OCI-LY3 (cell line): ENCODE results near the gene HSF5.

Experiments used
- H2AFZ ChIP-seq: fragments of 200-600, 300-600 bp; shearing (Covaris generic); 2 replicates; pipeline ENCODE4 v1.6.0; 2014; ENCODE audit warnings: antibody characterized with exemption, low read depth, low read length
- H3K27ac ChIP-seq: fragments of 200-600, 300-600 bp; sonication (generic); 2 replicates; pipeline ENCODE4 v1.5.1; 2014; ENCODE audit warnings: mild to moderate bottlenecking, low read length, moderate library complexity, mixed read lengths
- H3K27me3 ChIP-seq: fragments of 200-600, 300-600 bp; sonication (generic); 2 replicates; pipeline ENCODE4 v1.6.1; 2014; ENCODE audit warnings: low read depth, low read length, mixed read lengths
- H3K36me3 ChIP-seq: fragments of 200-600, 300-600 bp; sonication (generic); replicated peaks from 2 replicates; pipeline ENCODE3; 2014; ENCODE audit warnings: low read depth, low read length, mixed read lengths
- H3K4me1 ChIP-seq: fragments of 300-600, 200-600 bp; sonication (generic); 2 replicates; pipeline ENCODE4 v1.6.1; 2014; ENCODE audit warnings: low read length, mixed read lengths
- H3K4me2 ChIP-seq: fragments of 200-600, 300-600 bp; sonication (generic); 2 replicates; pipeline ENCODE4 v1.6.1; 2014; ENCODE audit warnings: low read length, mixed read lengths
- H3K4me3 ChIP-seq: fragments of 300-600, 200-600 bp; sonication (generic); 2 replicates; pipeline ENCODE4 v1.5.1; 2014; ENCODE audit warnings: antibody characterized with exemption, mild to moderate bottlenecking, low read length, moderate library complexity
- H3K79me2 ChIP-seq: fragments of 300-600, 200-600 bp; shearing (Covaris generic); 2 replicates; pipeline ENCODE4 v1.6.1; 2014; ENCODE audit warnings: mild to moderate bottlenecking, low read length, mixed read lengths
- H3K9ac ChIP-seq: fragments of 300-600, 200-600 bp; shearing (Covaris generic); 2 replicates; pipeline ENCODE4 v1.6.0; 2014; ENCODE audit warnings: mild to moderate bottlenecking, low read length, moderate library complexity
- H3K9me3 ChIP-seq: fragments of 200-600, 300-600 bp; shearing (Covaris generic); 2 replicates; pipeline ENCODE4 v1.6.1; 2014; ENCODE audit warnings: low read length, mixed read lengths; ENCODE audit not compliant: insufficient read depth
- H4K20me1 ChIP-seq: fragments of 200-600, 300-600 bp; sonication (generic); 2 replicates; pipeline ENCODE4 v1.6.1; 2016; ENCODE audit warnings: low read length, mixed read lengths; ENCODE audit not compliant: insufficient read depth
- CTCF ChIP-seq: fragments of 200-600, 300-600 bp; sonication (generic); IDR thresholded peaks from 2 replicates; pipeline ENCODE4 v1.5.1; 2014; ENCODE audit warnings: antibody characterized with exemption, low read length, low read depth
- EZH2phosphoT487 ChIP-seq: fragments of 200-600 bp; shearing (Covaris generic); IDR thresholded peaks from 2 replicates; pipeline ENCODE4 v1.6.1; 2018; ENCODE audit warnings: antibody characterized with exemption, mixed run types, low read depth

HSF5 gene

GRCh38 chr17:58375811-58376210 lies 112.4 kb downstream of the HSF5 start:
- H3K36me3 ChIP-seq = no peaks in the 10 kb centered on the region
- no peaks in the 10 kb centered on the region for H3K79me2 ChIP-seq
- no peak overlapping the region for H3K4me2 ChIP-seq
- no peak overlapping the region for H3K27ac ChIP-seq
- H3K27me3 ChIP-seq = no peaks in the 10 kb centered on the region
- H2AFZ ChIP-seq = no peak overlapping the region
- no peak overlapping the region for H3K9ac ChIP-seq
- H3K9me3 ChIP-seq = no peaks in the 10 kb centered on the region
- no peak overlapping the region for H3K4me3 ChIP-seq
- TF ChIP-seq CTCF (no peak), EZH2phosphoT487 (no peak)
- H4K20me1 ChIP-seq = no peaks in the 10 kb centered on the region
- peaks cover 15% of the 10 kb centered on the region for H3K4me1 ChIP-seq

- Histone ChIP-seq H4K20me1 (no peaks in the 10 kb centered on the region), H3K79me2 (no peaks in the 10 kb centered on the region), H3K4me3 (no peak overlapping the region)
Observed at GRCh38 chr17:58375256-58375655, 113.0 kb downstream of the HSF5 start.

GRCh38 chr17:58373923-58374322 lies 114.3 kb downstream of the HSF5 start:
- Histone ChIP-seq H4K20me1 (no peaks in the 10 kb centered on the region), H3K9me3 (no peaks in the 10 kb centered on the region), H3K4me1 (peaks cover 26% of the 10 kb centered on the region), H3K79me2 (no peaks in the 10 kb centered on the region), H3K27me3 (no peaks in the 10 kb centered on the region), H3K36me3 (no peaks in the 10 kb centered on the region), H3K27ac (no peak overlapping the region), H3K4me3 (no peak overlapping the region), H3K9ac (no peak overlapping the region), H3K4me2 (no peak overlapping the region), H2AFZ (no peak overlapping the region)
- TF ChIP-seq CTCF = no peak
- TF ChIP-seq EZH2phosphoT487 = no peak

More at GRCh38 chr17:58375256-58375655, 113.0 kb downstream of the HSF5 start:
- Histone ChIP-seq H3K36me3 (no peaks in the 10 kb centered on the region), H3K4me1 (peaks cover 15% of the 10 kb centered on the region), H3K4me2 (no peak overlapping the region), H3K27me3 (no peaks in the 10 kb centered on the region), H3K9me3 (no peaks in the 10 kb centered on the region), H2AFZ (no peak overlapping the region), H3K27ac (no peak overlapping the region), H3K9ac (no peak overlapping the region)
- TF ChIP-seq EZH2phosphoT487 = no peak
- TF ChIP-seq CTCF = peak; percentile 38

GRCh38 chr17:58373003-58373402 lies 115.2 kb downstream of the HSF5 start:
- TF ChIP-seq EZH2phosphoT487 = no peak
- TF ChIP-seq CTCF = no peak
- H3K79me2 ChIP-seq = no peaks in the 10 kb centered on the region

More at GRCh38 chr17:58373003-58373402, 115.2 kb downstream of the HSF5 start:
- Histone ChIP-seq H4K20me1 (no peaks in the 10 kb centered on the region), H2AFZ (no peak overlapping the region), H3K27ac (no peak overlapping the region), H3K27me3 (no peaks in the 10 kb centered on the region), H3K4me2 (no peak overlapping the region), H3K36me3 (no peaks in the 10 kb centered on the region), H3K9me3 (no peaks in the 10 kb centered on the region), H3K9ac (no peak overlapping the region), H3K4me1 (peaks cover 32% of the 10 kb centered on the region), H3K4me3 (no peak overlapping the region)
